K562 (cell line): ENCODE measurements around the gene NUP188. TPM values are rescaled to one million over a fixed set of nuclear protein-coding genes. Genes with fewer than 3 reads are reported as not detected.
A peak's percentile ranks its signal among the peaks of the same experiment; 100 is the strongest.

Experiments
- ATAC-seq: fragments of 200-7000 bp; cut with Tn5 transposase; 3 replicates; pipeline ENCODE4 v1.9.1; 2020; ENCODE audit warnings: moderate library complexity
- BruUV-seq: library from RNA; stranded (reverse); fragments of 400-500 nt; replicated peaks from 2 replicates; lab custom pipeline; 2021; lab: Mats Ljungman, UMichigan
- CTCF ChIA-PET: fragments of 300-600 bp; formaldehyde crosslinking; extraction: SDS; loops from one replicate; lab custom pipeline; 2021; ENCODE audit warnings: low intra/inter-chr PET ratio; lab: Yijun Ruan, JAX
- POLR2A ChIA-PET: fragments of 300-600, 350-650 bp; sonication (Branson Sonifier 250); formaldehyde crosslinking; extraction: SDS; loops from one replicate; lab custom pipeline; 2021; ENCODE audit warnings: antibody characterized with exemption, inconsistent platforms; lab: Yijun Ruan, JAX
- DNase-seq, 4 experiments: peaks; one replicate each; pipeline versions ENCODE4 v3.0.0 to v3.0.0-alpha.2; 2011 to 2018; ENCODE audit warnings: low spot score in 3 of 4, mixed read lengths in 3 of 4; ENCODE audit errors: extremely low read depth in 1 of 4
- FAIRE-seq: peaks from 2 replicates; lab custom pipeline; 2011; peaks lifted over from hg19 to GRCh38; lab: Jason Lieb, UNC
- H2AFZ ChIP-seq: 2 replicates; pipeline ENCODE4 v1.6.0; 2011; ENCODE audit warnings: low read depth, low read length, control low read depth, inconsistent platforms
- H3K27ac ChIP-seq: fragments of 200-600 bp; 3 replicates; pipeline ENCODE4 v1.8.0; 2011; ENCODE audit warnings: low read depth, mild to moderate bottlenecking, control low read depth, inconsistent platforms, low read length, moderate library complexity, mixed read lengths; ENCODE audit errors: extremely low read depth
- H3K27me3 ChIP-seq, 2 experiments: fragments of 300-600 bp in 1 of 2; 2 replicates in 1 of 2; 3 replicates in 1 of 2; pipeline versions ENCODE4 v1.6.0 to v1.8.0; 2011; ENCODE audit warnings: inconsistent platforms in 2 of 2, low read length in 2 of 2, mild to moderate bottlenecking in 1 of 2, mixed read lengths in 1 of 2, moderate library complexity in 1 of 2; ENCODE audit not compliant: control insufficient read depth in 2 of 2, insufficient read depth in 2 of 2
- H3K36me3 ChIP-seq: fragments of 300-600 bp; 3 replicates; pipeline ENCODE4 v1.8.0; 2011; ENCODE audit warnings: mild to moderate bottlenecking, low read length, inconsistent platforms; ENCODE audit not compliant: control insufficient read depth, insufficient read depth
- H3K4me1 ChIP-seq, 2 experiments: fragments of 200-600 bp in 1 of 2; replicated peaks in 1 of 2; 2 replicates in 1 of 2; 3 replicates in 1 of 2; pipeline versions ENCODE4 v1.5.1 to v1.8.0; 2011; ENCODE audit warnings: inconsistent platforms in 2 of 2, low read length in 2 of 2, mild to moderate bottlenecking in 1 of 2, mixed read lengths in 1 of 2, moderate library complexity in 1 of 2; ENCODE audit not compliant: control insufficient read depth in 2 of 2, insufficient read depth in 2 of 2
- H3K4me2 ChIP-seq: 2 replicates; pipeline ENCODE4 v1.6.1; 2011; ENCODE audit warnings: low read length, control low read depth, inconsistent platforms, mixed read lengths; ENCODE audit not compliant: insufficient read depth
- H3K4me3 ChIP-seq: fragments of 200-600 bp; sonication (generic), shearing (Covaris generic); 2 replicates; pipeline ENCODE4 v1.5.1; 2016; ENCODE audit warnings: control low read depth, inconsistent platforms
- H3K79me2 ChIP-seq: fragments of 200-600 bp; 3 replicates; pipeline ENCODE4 v1.8.0; 2011; ENCODE audit warnings: low read length, inconsistent platforms; ENCODE audit not compliant: control insufficient read depth, insufficient read depth
- H3K9ac ChIP-seq, 2 experiments: 2 replicates each; pipeline versions ENCODE4 v1.6.0 to v1.6.1; 2011; ENCODE audit warnings: low read depth in 2 of 2, low read length in 2 of 2, control low read depth in 1 of 2, inconsistent platforms in 1 of 2, mild to moderate bottlenecking in 1 of 2, mixed read lengths in 1 of 2; ENCODE audit not compliant: insufficient read depth in 1 of 2
- H3K9me1 ChIP-seq: one replicate; pipeline ENCODE4 v1.6.0; 2011; ENCODE audit warnings: inconsistent platforms, mild to moderate bottlenecking, low read length, moderate library complexity; ENCODE audit not compliant: control insufficient read depth, insufficient read depth
- H3K9me3 ChIP-seq: replicated peaks from 2 replicates; pipeline ENCODE4 v1.5.1; 2011; ENCODE audit warnings: low read depth, low read length, inconsistent platforms; ENCODE audit not compliant: control insufficient read depth, insufficient read depth
- H4K20me1 ChIP-seq: replicated peaks from 2 replicates; pipeline ENCODE4 v1.6.1; 2011; ENCODE audit warnings: low read length, inconsistent platforms, mixed read lengths; ENCODE audit not compliant: control insufficient read depth, insufficient read depth
- CBX3 ChIP-seq, 2 experiments: IDR thresholded peaks; 1 replicate in 1 of 2; 2 replicates in 1 of 2; pipeline ENCODE4 v1.6.1; 2012; ENCODE audit warnings: inconsistent platforms in 2 of 2, low read length in 2 of 2, borderline replicate concordance in 1 of 2, control low read depth in 1 of 2
- CHD7 ChIP-seq: fragments of 200-600 bp; sonication (generic); IDR thresholded peaks from one replicate; pipeline ENCODE4 v1.6.1; 2012; ENCODE audit warnings: mild to moderate bottlenecking, low read depth, low read length, inconsistent platforms
- DPF2 ChIP-seq: fragments of 450-650 bp; IDR thresholded peaks from 2 replicates; pipeline ENCODE4 v1.6.1; 2016
- NFIC ChIP-seq: fragments of 450-650 bp; IDR thresholded peaks from 2 replicates; pipeline ENCODE4 v1.6.1; 2017; ENCODE audit warnings: mild to moderate bottlenecking, inconsistent platforms
- ZNF140 ChIP-seq: fragments of 250-450 bp; sonication (Bioruptor Pico); IDR thresholded peaks from 2 replicates; pipeline ENCODE4 v1.8.0; 2021; ENCODE audit warnings: moderate library complexity, mild to moderate bottlenecking, inconsistent platforms
- WGBS: fragments of 100-300 bp; shearing (Covaris generic); methylation state at CpG from one replicate; pipeline ENCODE4 v1.1.6; 2016; ENCODE audit warnings: low coverage, mixed read lengths; ENCODE audit not compliant: insufficient coverage; ENCODE audit errors: missing lambda C conversion rate; 5-methylcytosine and 5-hydroxymethylcytosine counted together
- in situ Hi-C: fragments of 300-500 bp; cut with MboI; formaldehyde crosslinking; loops from 4 replicates; pipeline ENCODE4 v1.15.0; 2018; ENCODE audit warnings: inconsistent platforms, mixed read lengths
- intact Hi-C: fragments of 100-400 bp; cut with micrococcal nuclease; formaldehyde crosslinking; loops from 2 replicates; pipeline ENCODE4 v1.14.2; 2022
- polyA plus RNA-seq, 8 experiments: library from polyadenylated mRNA; depleted of rRNA in 4 of 8; stranded (reverse) in 5 of 8; unstranded in 3 of 8; fragments of >200 nt; fragmentation: Nextera tagmentation in 2 of 8; fragmentation: Illumina TruSeq in 1 of 8; extraction: Ambion mirVana in 2 of 8; extraction: Trizol in 1 of 8; gene quantifications; 2 replicates each; pipeline versions ENCODE4 v1.2.1 to v1.2.3, GENCODE V29; 2011 to 2014; ENCODE audit warnings: inconsistent platforms in 1 of 8, missing spikeins in 1 of 8
- total RNA-seq, 7 experiments: library from RNA; depleted of rRNA in 6 of 7; stranded (reverse); fragments of >200 nt in 6 of 7; fragmentation: Illumina TruSeq in 2 of 7; extraction: Trizol in 2 of 7; gene quantifications; 2 replicates each; pipeline versions ENCODE4 v1.2.1 to v1.2.3, GENCODE V29; 2011 to 2021; ENCODE audit warnings: low replicate concordance in 1 of 7
- TF ChIP-seq, protein P1 (sequence below), 2 experiments: IDR thresholded peaks; 2 replicates each; pipeline ENCODE4 v1.6.1; 2012; ENCODE audit warnings: improper control_type of control experiment in 2 of 2, low read depth in 2 of 2, low read length in 2 of 2, borderline replicate concordance in 1 of 2
- TF ChIP-seq, protein P2 (sequence below): fragments of 250-450 bp; sonication (Bioruptor Pico); IDR thresholded peaks from 2 replicates; pipeline ENCODE4 v1.5.0; 2021

The NUP188 gene
- total and polyA plus RNA-seq, 9 of the 15 experiments (the other 6 are each of a cell fraction or from before 2014, with no cell fraction given) = 11.7 to 135 (median 70.6) TPM

- no TSS peak for BruUV-seq
- no peak overlapping the region for H3K4me2 ChIP-seq
- no peak overlapping the region for H3K4me3 ChIP-seq
Measured at GRCh38 chr9:128903079-128903461, 44.4 kb upstream of the NUP188 start.

More at GRCh38 chr9:128903079-128903461, 44.4 kb upstream of the NUP188 start:
- Histone ChIP-seq H2AFZ (no peak overlapping the region), H3K4me1 (peaks cover 0 to 28% of the 10 kb centered on the region in 2 experiments; a peak in 1 of 5 replicates), H3K9me3 (no peaks in the 10 kb centered on the region), H3K9ac (no peak overlapping the region), H3K9me1 (no peaks in the 10 kb centered on the region), H3K36me3 (peaks cover 23% of the 10 kb centered on the region; the same call in 2 of the 3 replicates), H4K20me1 (no peaks in the 10 kb centered on the region; the same call in 1 of the 2 replicates), H3K79me2 (no peaks in the 10 kb centered on the region), H3K27ac (no peak overlapping the region), H3K27me3 (no peaks in the 10 kb centered on the region)
- ChIA-PET CTCF (no interaction called here), POLR2A (interaction anchor here (0.6 to 2.0 kb wide), 2 partner anchors 12 to 129 kb away, joined by 3 to 6 read pairs; no protein-coding TSS in a partner anchor)
- no CpG with 5 or more reads among the region's 2 CpGs for WGBS
- ATAC-seq (no peak), DNase-seq (no peak), FAIRE-seq (no peak)
- TF ChIP-seq CHD7 (no peak), CBX3 (IDR thresholded peaks at IDR 0.05; ENCODE audit: borderline replicate concordance in 1 of 2, low read length in 2 of 2) (no peak), ZNF140 (CRISPR knock-in tag) (no peak), NFIC (peak; percentile 20; the same call in 1 of the 2 replicates), DPF2 (no peak)
- TF ChIP-seq, protein P1, sequence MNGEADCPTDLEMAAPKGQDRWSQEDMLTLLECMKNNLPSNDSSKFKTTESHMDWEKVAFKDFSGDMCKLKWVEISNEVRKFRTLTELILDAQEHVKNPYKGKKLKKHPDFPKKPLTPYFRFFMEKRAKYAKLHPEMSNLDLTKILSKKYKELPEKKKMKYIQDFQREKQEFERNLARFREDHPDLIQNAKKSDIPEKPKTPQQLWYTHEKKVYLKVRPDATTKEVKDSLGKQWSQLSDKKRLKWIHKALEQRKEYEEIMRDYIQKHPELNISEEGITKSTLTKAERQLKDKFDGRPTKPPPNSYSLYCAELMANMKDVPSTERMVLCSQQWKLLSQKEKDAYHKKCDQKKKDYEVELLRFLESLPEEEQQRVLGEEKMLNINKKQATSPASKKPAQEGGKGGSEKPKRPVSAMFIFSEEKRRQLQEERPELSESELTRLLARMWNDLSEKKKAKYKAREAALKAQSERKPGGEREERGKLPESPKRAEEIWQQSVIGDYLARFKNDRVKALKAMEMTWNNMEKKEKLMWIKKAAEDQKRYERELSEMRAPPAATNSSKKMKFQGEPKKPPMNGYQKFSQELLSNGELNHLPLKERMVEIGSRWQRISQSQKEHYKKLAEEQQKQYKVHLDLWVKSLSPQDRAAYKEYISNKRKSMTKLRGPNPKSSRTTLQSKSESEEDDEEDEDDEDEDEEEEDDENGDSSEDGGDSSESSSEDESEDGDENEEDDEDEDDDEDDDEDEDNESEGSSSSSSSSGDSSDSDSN (IDR thresholded peaks at IDR 0.05; ENCODE audit: borderline replicate concordance in 1 of 2, low read depth in 2 of 2, low read length in 2 of 2) = no peak
- TF ChIP-seq, protein P2, sequence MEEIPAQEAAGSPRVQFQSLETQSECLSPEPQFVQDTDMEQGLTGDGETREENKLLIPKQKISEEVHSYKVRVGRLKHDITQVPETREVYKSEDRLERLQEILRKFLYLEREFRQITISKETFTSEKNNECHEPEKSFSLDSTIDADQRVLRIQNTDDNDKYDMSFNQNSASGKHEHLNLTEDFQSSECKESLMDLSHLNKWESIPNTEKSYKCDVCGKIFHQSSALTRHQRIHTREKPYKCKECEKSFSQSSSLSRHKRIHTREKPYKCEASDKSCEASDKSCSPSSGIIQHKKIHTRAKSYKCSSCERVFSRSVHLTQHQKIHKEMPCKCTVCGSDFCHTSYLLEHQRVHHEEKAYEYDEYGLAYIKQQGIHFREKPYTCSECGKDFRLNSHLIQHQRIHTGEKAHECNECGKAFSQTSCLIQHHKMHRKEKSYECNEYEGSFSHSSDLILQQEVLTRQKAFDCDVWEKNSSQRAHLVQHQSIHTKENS (CRISPR knock-in tag) = no peak
- intact Hi-C loops (no loop called here), in situ Hi-C loops (no loop called here)
